HUES48 (cell line): ENCODE data around the gene POFUT2.

Experiments used
- H3K27ac ChIP-seq: one replicate; pipeline ENCODE4 v1.7.0; 2013; ENCODE audit warnings: low read depth, low read length, inconsistent platforms
- H3K27me3 ChIP-seq: 2 replicates; pipeline ENCODE4 v1.6.1; 2013; ENCODE audit warnings: mild to moderate bottlenecking, low read length; ENCODE audit not compliant: control insufficient read depth, insufficient read depth
- H3K36me3 ChIP-seq: 2 replicates; pipeline ENCODE4 v1.6.1; 2013; ENCODE audit warnings: low read length; ENCODE audit not compliant: control insufficient read depth, insufficient read depth
- H3K4me1 ChIP-seq: 2 replicates; pipeline ENCODE4 v1.6.1; 2013; ENCODE audit warnings: mild to moderate bottlenecking, low read length; ENCODE audit not compliant: control insufficient read depth, insufficient read depth
- H3K4me3 ChIP-seq: 2 replicates; pipeline ENCODE4 v1.5.1; 2013; ENCODE audit warnings: mild to moderate bottlenecking, low read depth, low read length
- H3K9ac ChIP-seq: 2 replicates; pipeline ENCODE4 v1.6.1; 2013; ENCODE audit warnings: mild to moderate bottlenecking, low read depth, low read length, moderate library complexity
- H3K9me3 ChIP-seq: 2 replicates; pipeline ENCODE4 v1.6.1; 2013; ENCODE audit warnings: low read length; ENCODE audit not compliant: control insufficient read depth, insufficient read depth

POFUT2 gene

DNA sequence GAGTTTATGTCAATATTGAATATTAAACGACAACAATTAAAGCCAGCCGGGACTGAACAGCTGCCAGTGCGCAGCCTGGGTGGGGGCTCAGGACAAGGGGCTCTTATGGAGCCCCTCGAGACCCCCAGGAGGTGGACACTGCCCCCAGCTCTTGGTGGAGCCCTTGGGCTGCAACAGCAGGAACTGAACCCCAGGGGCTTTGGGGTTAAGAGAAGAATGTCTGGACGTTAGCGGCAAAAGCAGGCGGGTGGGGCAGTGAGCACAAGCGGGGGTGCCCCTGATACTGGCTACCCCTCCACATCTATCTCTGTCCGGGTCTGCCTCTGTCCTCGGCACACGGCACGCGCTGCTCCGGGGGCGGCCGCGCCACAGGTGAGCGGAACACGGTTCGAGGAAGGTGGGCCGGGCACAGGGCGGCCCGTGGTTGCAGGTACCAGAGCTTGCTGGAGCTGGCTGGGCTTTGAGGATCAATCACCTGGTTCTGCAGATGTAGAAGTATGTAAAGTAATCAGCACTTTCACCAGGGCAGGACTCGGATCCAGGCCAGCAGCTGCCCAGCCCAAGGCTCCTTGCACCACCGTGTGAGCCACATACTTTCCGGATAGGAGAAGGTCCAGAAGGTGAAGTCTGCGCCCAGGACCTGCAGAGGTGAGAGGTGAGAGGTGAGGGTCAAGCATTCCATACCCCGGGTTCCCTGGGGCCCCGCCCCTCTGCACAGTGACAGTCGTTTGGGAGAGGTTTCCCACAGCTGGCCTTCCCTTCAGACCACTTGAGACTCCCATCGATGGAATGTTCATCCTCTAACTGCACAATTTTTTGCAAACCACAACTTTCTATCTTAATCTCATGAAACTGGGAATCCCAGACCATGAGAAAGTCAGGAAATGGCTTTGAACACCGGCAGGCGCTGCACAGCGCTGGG, 12.4 kb upstream of the POFUT2 start:
- no peaks in the 10 kb centered on the region for H3K27me3 ChIP-seq
- H3K9me3 ChIP-seq, result no peaks in the 10 kb centered on the region
- H3K9ac ChIP-seq, result no peak overlapping the region
- H3K4me1 ChIP-seq, result peaks cover 2% of the 10 kb centered on the region
- H3K4me3 ChIP-seq, result no peak overlapping the region
- no peak overlapping the region for H3K27ac ChIP-seq
- no peaks in the 10 kb centered on the region for H3K36me3 ChIP-seq

DNA sequence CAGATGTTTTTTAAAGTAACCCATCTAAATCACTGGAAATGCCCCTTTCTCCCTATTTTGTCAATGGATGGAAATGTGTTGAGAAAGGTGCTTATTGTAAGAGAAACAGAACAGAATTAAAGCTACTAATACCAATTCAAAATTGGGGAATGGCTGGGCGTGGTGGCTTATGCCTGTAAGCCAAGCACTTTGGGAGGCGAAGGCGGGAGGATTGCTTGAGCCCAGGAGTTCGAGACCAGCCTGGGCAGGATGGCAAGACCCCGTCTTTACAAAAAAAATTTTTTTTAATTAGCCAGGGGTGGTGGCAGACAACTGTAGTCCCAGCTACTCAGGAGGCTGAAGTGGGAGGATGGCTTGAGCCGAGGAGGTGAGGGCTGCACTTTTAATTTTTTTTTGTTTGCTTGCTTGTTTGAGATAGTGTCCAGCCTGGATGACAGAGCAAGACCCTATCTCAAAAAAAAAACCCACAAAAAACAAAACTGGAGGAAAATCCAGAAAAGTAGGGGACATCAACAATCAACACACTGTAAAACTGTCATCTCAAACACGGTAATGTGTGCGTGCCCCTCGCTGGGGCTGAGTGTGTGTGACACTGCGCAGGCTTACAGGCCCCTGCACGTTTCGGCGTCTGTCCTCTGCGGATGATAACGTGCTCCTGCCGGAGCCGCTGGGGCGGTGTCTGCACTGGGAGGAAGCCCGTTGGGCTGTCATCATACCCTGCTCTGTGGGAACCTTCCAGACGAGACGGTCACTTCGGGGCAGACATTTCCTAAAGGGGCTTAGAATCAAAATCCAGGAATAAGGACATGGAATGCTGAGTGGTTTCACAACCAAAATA, 11.6 kb upstream of the POFUT2 start:
- Histone ChIP-seq H3K4me1 (peaks cover 11% of the 10 kb centered on the region), H3K4me3 (no peak overlapping the region), H3K27ac (no peak overlapping the region), H3K27me3 (no peaks in the 10 kb centered on the region), H3K9me3 (no peaks in the 10 kb centered on the region), H3K36me3 (no peaks in the 10 kb centered on the region), H3K9ac (no peak overlapping the region)

DNA sequence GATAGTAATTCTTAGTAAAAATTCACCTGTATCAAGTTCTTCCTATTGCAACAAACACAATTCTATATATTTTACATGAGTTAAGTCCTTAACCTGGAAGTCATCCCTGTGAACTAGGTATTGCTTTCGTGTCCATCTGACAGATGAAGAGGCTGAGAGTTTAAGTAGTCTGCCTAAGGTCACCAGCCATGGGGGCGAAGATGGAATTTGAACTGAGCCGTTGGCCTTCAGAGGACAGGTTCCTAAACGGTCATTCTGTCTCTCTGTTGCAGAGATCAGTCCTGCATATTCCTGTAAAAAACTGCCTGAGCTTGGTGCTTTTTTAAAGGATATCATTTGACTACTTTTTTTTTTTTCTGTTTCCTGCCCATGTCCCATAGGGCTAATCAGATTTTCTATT, 10.2 kb upstream of the POFUT2 start:
- peaks cover 22% of the 10 kb centered on the region for H3K4me1 ChIP-seq
- H3K27ac ChIP-seq, result no peak overlapping the region
- no peaks in the 10 kb centered on the region for H3K27me3 ChIP-seq
- no peaks in the 10 kb centered on the region for H3K9me3 ChIP-seq
- no peak overlapping the region for H3K4me3 ChIP-seq
- no peak overlapping the region for H3K9ac ChIP-seq
- no peaks in the 10 kb centered on the region for H3K36me3 ChIP-seq

DNA sequence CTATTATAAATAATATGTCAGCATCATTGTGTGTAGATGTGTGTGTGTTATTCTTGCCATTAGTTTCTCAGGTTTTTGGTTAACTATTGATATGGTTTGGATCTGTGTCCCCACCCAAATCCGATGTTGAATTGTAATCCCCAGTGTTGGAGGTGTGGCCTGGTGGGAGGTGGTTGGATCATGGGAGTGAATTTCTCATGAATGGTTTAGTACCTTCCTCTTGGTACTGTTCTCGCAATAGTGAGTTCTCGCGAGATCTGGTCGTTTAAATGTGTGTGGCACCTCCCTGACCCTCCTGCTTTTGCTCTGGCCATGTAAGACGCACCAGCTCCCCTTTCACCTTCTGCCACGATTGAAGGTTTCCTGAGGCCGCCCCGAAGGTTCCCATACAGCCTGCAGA, 9.6 kb upstream of the POFUT2 start:
- H3K4me3 ChIP-seq, result no peak overlapping the region
- H3K27ac ChIP-seq, result no peak overlapping the region
- H3K9ac ChIP-seq, result no peak overlapping the region
- no peaks in the 10 kb centered on the region for H3K9me3 ChIP-seq
- peaks cover 25% of the 10 kb centered on the region for H3K4me1 ChIP-seq
- H3K36me3 ChIP-seq, result no peaks in the 10 kb centered on the region
- H3K27me3 ChIP-seq, result no peaks in the 10 kb centered on the region

DNA sequence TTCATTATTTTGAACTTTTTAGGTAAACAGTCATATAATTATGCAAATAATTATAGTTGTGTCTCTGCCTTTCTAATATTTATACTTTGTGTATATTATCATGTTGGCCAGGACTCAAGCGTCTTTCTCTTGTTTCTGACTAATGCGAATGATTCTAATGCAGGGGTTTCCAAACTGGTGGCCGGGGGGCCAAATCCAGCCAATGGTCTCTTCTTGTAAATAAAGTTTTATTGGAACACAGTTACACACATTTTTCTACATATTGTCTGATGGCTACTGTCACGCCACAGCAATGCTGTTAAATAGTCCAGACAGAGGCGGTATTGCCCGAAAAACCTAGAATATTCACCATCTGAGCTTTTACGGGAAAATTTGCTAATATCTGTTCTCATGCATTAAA, 8.9 kb upstream of the POFUT2 start:
- Histone ChIP-seq H3K36me3 (no peaks in the 10 kb centered on the region), H3K4me3 (no peak overlapping the region), H3K27ac (no peak overlapping the region), H3K9ac (no peak overlapping the region), H3K9me3 (no peaks in the 10 kb centered on the region), H3K27me3 (no peaks in the 10 kb centered on the region), H3K4me1 (peaks cover 25% of the 10 kb centered on the region)

DNA sequence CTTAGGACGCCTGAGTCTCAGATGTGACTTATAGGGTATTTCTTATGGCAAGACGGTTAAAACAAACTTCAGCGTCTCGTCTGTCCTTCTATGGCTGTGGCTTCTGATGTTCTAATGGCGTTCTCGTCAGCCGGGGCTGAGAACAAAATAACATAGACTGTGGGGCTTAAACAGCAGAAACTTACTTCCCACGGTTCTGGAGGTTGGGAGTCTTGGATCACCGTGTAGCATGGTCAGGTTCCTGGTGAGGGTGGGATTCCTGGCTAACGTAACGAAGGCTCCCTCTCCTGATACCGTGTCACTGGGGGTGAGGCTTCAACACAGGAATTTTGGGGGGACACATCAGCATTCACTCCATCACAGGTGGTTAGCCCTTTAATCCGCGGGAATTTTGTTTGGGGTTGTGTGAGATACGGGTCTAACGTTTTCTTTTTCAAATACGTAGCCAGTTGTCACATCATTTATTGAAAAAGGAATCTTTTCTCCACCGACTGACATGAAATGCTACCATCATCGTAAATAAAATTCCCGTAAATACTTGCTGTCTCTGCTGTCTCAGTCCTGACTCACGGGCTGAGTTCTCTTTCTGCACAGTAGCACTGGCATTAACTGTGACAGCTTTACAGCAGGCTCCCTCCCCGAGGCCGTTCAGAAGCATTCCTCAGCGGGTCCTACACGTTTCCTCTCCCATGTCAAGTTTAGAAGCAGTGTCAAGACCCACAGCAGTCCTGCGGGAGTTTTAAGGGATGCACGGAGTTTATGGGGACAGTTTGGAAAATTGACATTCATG, 8.1 kb upstream of the POFUT2 start:
- no peak overlapping the region for H3K9ac ChIP-seq

DNA sequence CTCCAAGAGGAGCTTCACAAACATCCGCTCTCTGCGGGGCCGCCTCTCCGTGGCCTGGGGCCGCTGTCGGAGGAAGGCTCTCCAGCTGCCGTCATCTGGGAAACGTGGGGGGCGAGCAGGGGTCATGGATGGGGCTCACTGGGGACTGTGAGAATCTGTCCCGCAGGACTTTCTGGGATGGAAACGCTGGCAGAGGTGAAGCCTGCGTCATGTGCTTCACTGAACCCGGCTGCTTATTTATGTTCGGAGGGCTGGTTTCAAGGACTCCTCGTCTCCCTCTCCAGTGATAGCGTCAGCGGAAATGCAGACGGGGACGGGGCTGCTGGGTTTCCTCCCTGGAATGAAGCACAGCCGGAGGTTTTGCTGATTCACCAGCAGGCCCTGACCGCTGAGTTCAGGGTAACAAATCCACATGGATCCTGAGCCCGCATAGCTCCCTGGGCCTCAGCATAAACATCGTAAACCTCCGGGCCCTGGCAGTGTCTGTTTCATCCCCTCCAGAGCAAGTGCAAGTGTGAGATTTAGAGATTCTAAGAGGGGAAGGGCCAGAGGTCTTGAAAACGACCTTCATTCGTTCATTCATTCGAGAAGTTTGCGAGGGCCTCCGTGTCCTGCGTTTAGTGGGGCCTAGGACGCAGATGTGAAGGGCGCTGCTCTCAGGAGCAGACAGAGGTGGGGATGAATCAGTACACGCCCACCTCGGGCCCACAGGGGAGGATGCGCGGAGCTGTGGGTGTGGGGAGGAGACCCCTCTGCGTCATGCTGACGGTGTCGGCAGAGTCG, 7.0 kb upstream of the POFUT2 start:
- H3K27ac ChIP-seq, result peak overlapping the region; percentile 60

More for the DNA sequence above, 8.1 kb upstream of the POFUT2 start:
- no peak overlapping the region for H3K4me3 ChIP-seq
- H3K4me1 ChIP-seq, result peaks cover 25% of the 10 kb centered on the region
- H3K36me3 ChIP-seq, result 0 out of 2 replicates have a peak, but pooled peaks cover under 1% of the 10 kb centered on the region
- no peaks in the 10 kb centered on the region for H3K9me3 ChIP-seq
- H3K27me3 ChIP-seq, result no peaks in the 10 kb centered on the region
- H3K27ac ChIP-seq, result no peak overlapping the region

DNA sequence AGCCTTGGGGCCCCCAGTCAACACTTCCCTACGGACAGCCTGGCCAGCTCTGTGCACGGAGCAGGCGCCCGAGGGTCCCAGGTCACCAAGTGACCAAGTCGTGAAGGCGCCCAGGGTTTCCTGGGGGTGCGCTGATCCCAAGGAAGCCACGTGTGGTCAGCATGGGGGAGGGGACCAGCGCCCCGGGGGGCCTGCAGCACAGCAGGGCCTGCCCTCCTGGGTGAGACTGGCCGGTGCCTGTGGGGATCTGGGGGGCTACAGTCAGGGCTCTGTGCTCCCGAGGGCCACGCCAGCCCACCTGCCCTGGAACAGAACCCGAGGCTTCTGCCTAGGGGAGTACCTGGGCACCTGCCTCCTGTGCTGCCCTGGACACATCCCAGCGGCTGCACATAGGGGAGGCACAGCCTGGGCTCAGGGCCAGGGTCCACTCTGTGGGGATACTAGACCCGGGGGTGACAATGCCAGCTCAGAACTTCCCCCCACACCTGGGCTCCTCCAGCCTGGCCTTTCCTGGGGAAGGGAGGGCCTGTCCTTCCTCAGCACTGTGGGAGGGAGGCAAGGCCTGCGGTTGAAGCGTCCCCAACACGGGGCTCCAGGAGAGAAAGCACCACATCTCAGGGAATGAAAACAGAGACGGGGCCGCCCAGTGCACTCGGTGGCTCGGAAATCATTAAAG, 6.2 kb upstream of the POFUT2 start:
- H3K4me1 ChIP-seq, result peaks cover 25% of the 10 kb centered on the region

More for the DNA sequence above, 7.0 kb upstream of the POFUT2 start:
- H3K9ac ChIP-seq, result peak overlapping the region; percentile 37; the same call in 1 of the 2 replicates
- H3K27me3 ChIP-seq, result no peaks in the 10 kb centered on the region
- H3K9me3 ChIP-seq, result no peaks in the 10 kb centered on the region
- 0 out of 2 replicates have a peak, but pooled peaks cover 4% of the 10 kb centered on the region for H3K36me3 ChIP-seq
- peaks cover 25% of the 10 kb centered on the region for H3K4me1 ChIP-seq
- H3K4me3 ChIP-seq, result no peak overlapping the region

DNA sequence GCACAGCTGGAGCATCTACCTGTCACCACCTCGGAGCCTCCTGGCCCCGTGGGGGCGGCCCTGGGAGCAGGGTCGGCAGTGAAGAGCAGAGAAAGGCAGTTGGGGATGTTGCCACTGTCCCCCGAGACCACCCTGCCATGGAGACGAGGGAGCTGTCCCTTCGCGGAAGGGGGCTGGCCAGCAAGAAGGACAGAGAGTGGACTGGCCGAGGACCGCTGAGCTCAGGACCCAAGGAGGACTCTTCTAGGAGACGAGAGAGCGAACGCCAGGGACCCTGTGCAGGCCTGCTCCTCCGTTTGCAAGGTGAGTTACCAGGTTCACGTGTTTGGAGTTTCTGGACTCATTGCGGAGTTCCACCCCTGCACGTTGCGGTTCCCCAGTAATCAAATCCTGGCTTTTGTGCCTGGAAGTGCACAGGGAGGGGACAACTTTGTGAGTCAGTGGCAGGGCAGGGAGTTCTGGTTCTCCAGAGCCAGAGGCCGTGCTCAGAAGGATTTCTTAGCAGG, 5.6 kb upstream of the POFUT2 start:
- Histone ChIP-seq H3K9me3 (no peaks in the 10 kb centered on the region), H3K9ac (no peak overlapping the region), H3K4me1 (peaks cover 25% of the 10 kb centered on the region), H3K27ac (no peak overlapping the region), H3K4me3 (no peak overlapping the region), H3K36me3 (0 out of 2 replicates have a peak, but pooled peaks cover 4% of the 10 kb centered on the region), H3K27me3 (no peaks in the 10 kb centered on the region)

More for the DNA sequence above, 6.2 kb upstream of the POFUT2 start:
- Histone ChIP-seq H3K36me3 (0 out of 2 replicates have a peak, but pooled peaks cover 4% of the 10 kb centered on the region), H3K27ac (peak overlapping the region; percentile 60), H3K9me3 (no peaks in the 10 kb centered on the region), H3K4me3 (no peak overlapping the region), H3K9ac (no peak overlapping the region; the same call in 1 of the 2 replicates), H3K27me3 (no peaks in the 10 kb centered on the region)
